ENCODE measurements around the gene IGFL3.
"Not testable (repeated sequence)": the region's sequence is repeated elsewhere in the genome, so short reads cannot be mapped to it uniquely, and the experiment has no call there.

The IGFL3 gene

DNA sequence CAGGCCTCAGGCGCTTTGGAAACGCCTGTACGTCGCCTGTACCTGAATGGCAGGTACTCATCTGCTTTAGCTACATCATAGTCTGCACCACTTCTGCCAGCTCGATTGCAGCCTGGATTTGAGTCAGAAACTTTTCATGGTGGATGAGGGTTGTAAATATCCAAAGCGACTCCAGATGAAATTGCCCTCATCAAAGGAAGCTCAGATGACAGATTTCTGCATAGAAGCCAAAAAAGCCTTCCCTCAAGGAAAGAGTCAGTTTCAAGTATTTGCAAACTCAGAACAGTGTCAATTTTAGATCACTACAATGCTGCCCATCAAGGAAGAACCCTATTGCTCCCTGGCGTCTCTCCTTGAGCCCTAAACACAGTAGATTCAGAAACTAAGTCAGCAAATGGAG is 44.9 kb downstream of the IGFL3 start:
- Histone ChIP-seq H3K4me1 (ENCODE audit: insufficient read depth, low read length) (peaks cover 10% of the 10 kb centered on the region), H3K9me3 (ENCODE audit: low read length) (peaks cover 3% of the 10 kb centered on the region), H2AFZ (ENCODE audit: low read depth, low read length) (no peak overlapping the region), H3K4me3 (ENCODE audit: low read length) (no peak overlapping the region), H3K36me3 (ENCODE audit: insufficient read depth, low read length) (no peaks in the 10 kb centered on the region), H3K27me3 (ENCODE audit: insufficient read depth, low read length) (peaks cover 18% of the 10 kb centered on the region)

DNA sequence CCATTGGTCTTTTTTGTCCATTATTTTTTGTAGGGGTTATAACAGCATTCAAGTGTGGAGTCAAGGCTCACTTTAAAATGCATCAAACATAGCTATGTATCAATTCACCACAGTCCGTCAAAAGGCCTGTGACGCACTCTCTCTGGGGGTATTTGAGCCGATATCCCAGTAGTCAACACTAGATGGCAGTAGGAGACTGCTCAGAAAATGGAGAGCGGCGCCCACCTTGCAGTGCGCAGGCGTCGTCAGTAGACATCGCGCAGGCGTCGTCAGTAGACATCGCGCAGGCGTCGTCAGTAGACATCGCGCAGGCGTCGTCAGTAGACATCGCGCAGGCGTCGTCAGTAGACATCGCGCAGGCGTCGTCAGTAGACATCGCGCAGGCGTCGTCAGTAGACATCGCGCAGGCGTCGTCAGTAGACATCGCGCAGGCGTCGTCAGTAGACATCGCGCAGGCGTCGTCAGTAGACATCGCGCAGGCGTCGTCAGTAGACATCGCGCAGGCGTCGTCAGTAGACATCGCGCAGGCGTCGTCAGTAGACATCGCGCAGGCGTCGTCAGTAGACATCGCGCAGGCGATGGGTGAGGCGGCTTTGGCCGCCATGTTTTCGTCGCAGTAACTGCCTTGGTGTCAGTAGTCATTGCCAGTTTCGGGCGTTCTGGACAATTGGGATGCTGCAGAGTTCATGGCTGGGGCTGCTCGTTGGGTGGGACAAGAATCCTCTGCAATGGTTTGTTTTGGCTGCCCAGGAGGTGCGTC is 45.7 kb downstream of the IGFL3 start:
- H3K4me3 ChIP-seq (ENCODE audit: low read length); H3K36me3 ChIP-seq (ENCODE audit: insufficient read depth, low read length); H3K4me1 ChIP-seq (ENCODE audit: insufficient read depth, low read length); H3K9me3 ChIP-seq (ENCODE audit: low read length); H2AFZ ChIP-seq (ENCODE audit: low read depth, low read length): not testable (repeated sequence)
- peaks cover 19% of the 10 kb centered on the region for H3K27me3 ChIP-seq (ENCODE audit: insufficient read depth, low read length)

DNA sequence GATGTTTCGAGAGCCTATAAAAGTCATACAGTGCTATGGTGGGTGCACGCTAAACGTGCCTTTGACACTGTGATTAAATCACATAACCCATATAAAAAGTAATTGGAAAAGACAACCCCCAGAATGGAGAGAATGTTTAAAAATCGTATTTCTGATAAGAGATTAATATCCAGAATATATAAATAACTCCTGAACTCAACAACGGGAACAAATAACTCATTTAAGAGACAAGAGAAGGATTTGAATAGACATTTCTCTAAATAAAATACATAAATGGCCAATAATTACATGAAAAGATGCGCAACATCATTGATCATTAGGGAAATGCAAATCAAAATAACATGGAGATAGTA is 46.7 kb downstream of the IGFL3 start:
- Histone ChIP-seq H3K27me3 (ENCODE audit: insufficient read depth, low read length) (peaks cover 23% of the 10 kb centered on the region), H3K4me1 (ENCODE audit: insufficient read depth, low read length) (peaks cover 10% of the 10 kb centered on the region), H3K9me3 (ENCODE audit: low read length) (peaks cover 5% of the 10 kb centered on the region), H2AFZ (ENCODE audit: low read depth, low read length) (no peak overlapping the region), H3K4me3 (ENCODE audit: low read length) (no peak overlapping the region), H3K36me3 (ENCODE audit: insufficient read depth, low read length) (no peaks in the 10 kb centered on the region)

DNA sequence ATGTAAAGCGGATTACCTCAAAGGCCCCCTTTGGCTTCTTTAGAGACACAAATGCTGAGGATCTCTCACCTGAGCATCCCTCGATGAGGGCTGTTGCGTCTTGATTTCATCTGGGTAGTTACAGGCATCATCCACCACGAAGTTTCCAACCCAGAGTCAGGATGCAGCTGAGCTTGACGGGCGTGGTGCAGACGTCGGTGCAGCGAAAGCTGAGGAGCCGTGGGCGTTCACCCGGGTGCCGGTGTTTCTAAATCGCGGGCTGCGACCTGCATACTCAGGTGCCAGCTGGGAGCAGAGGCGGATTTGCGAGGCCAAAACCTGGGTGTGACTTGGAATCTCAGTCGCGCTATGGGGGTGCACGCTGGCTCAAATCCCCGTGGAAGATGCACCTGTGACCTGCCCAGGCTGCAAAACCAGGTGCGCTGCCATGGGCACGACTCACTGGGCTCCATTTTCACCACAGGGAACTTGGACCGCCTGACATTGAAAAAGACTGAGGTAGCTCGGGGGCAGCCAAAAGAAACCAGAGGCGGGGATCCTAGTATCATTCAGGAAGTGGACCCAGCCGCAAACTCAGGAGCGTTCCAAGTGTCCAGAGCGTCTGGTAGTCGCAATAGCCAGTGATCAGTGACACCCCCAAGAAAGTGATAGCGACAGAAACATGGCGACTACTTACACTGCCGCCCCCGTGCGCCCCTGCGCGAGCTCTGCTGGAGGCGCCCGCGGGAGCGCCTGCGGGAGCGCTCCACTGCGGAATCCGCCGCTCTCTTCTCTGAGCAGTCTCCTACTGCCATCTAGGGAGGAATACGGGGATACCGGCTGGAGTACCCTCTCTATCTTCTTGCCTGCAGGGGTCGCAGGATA is 47.3 kb downstream of the IGFL3 start:
- H3K4me3 ChIP-seq (ENCODE audit: low read length) = peak overlapping the region; percentile 54
- H3K4me1 ChIP-seq (ENCODE audit: insufficient read depth, low read length) = peaks cover 7% of the 10 kb centered on the region
- H3K36me3 ChIP-seq (ENCODE audit: insufficient read depth, low read length) = no peaks in the 10 kb centered on the region
- peaks cover 23% of the 10 kb centered on the region for H3K27me3 ChIP-seq (ENCODE audit: insufficient read depth, low read length)
- peaks cover 5% of the 10 kb centered on the region for H3K9me3 ChIP-seq (ENCODE audit: low read length)
- H2AFZ ChIP-seq (ENCODE audit: low read depth, low read length) = peak overlapping the region; percentile 79

DNA sequence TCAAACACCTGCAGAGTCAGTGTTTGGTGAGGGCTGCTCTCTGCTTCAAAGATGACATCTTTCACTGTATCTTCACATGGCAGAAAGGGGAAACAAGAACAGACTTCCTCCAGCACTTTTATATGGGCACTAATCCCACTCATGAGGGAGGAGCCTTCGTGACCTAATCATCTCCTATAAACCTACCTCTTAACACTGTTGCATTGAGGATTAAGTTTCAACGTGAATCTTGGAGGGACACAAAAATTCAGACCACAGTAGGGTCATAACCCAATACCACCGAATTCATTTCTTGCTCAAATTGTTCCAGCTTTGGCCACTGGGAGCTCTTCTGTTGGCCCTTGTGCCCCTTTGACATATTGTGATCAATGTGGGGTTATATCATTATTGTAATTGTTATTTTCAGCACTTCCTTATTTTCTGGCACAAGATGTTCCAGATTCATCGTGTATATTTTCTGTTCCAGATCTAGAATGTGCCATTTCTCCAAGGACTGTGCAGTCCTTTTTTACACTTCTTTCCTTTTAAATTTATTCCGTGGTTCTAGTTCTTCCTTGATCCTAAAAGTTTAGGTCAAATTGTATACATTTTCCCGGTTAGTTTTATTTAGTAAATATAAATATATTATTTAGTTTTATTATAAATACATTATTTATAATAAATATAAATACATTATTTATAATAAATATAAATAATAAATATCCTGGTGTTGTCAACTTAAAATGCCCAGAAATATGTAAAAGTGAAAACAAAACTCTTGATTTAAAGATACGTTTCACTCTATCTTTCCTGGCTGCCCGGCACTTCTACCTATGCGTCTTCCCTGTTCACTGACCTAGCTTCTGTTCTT is 48.2 kb downstream of the IGFL3 start:
- Histone ChIP-seq H2AFZ (ENCODE audit: low read depth, low read length) (peak overlapping the region; percentile 79), H3K9me3 (ENCODE audit: low read length) (peaks cover 3% of the 10 kb centered on the region), H3K36me3 (ENCODE audit: insufficient read depth, low read length) (no peaks in the 10 kb centered on the region), H3K4me3 (ENCODE audit: low read length) (peak overlapping the region; percentile 54), H3K4me1 (ENCODE audit: insufficient read depth, low read length) (peaks cover 7% of the 10 kb centered on the region), H3K27me3 (ENCODE audit: insufficient read depth, low read length) (peaks cover 23% of the 10 kb centered on the region)

DNA sequence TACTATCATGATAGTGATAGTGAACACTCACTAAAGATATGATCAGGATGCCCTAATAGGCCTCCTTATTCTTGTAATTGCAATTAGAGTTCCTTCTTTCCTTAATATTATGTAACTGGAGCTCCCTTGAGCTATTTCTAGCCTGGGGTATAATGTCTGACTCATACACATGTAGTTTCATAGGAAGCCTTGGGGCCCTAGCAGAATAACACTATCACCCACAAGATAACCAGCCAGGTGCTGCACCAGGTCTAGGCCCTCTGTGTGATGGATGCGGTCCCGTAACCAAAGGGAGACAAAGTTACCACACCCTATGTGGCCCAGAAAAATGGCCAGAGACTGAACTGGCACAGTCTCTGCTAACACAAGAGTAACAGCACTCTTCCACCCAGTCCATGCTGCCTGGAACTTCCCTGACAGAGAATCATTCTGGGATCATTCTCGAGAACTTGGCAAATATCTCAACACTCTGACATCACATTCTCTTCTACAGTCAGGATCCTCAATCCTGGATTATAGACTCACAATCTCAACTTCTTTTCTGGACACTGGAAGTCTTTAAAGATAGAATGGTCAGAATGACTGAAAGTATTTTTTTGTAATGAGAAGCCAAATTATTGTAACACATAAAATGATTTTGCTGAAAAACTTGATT is 51.1 kb downstream of the IGFL3 start:
- no peaks in the 10 kb centered on the region for H3K36me3 ChIP-seq (ENCODE audit: insufficient read depth, low read length)
- peaks cover 3% of the 10 kb centered on the region for H3K9me3 ChIP-seq (ENCODE audit: low read length)
- H3K27me3 ChIP-seq (ENCODE audit: insufficient read depth, low read length) = peaks cover 21% of the 10 kb centered on the region
- H3K4me3 ChIP-seq (ENCODE audit: low read length) = no peak overlapping the region
- no peak overlapping the region for H2AFZ ChIP-seq (ENCODE audit: low read depth, low read length)
- peaks cover 13% of the 10 kb centered on the region for H3K4me1 ChIP-seq (ENCODE audit: insufficient read depth, low read length)

Data from neuron (in vitro differentiated cells).